ENCODE measurements around the gene THBS4. TPM values are rescaled to one million over a fixed set of nuclear protein-coding genes. Genes with fewer than 3 reads are reported as not detected.
"Not testable (repeated sequence)": the region's sequence is repeated elsewhere in the genome, so short reads cannot be mapped to it uniquely, and the experiment has no call there.

THBS4 gene
- total RNA-seq, 2 experiments from 2014 or later = 0.29 to 1.1 TPM

- DNase-seq = no peak
- H3K4me3 Mint-ChIP-seq = no peak overlapping the region
- peaks cover 8% of the 10 kb centered on the region for H3K9me3 Mint-ChIP-seq
- intact Hi-C loops (cut with micrococcal nuclease) = no loop called here
- peaks cover 15% of the 10 kb centered on the region for H3K36me3 Mint-ChIP-seq (ENCODE audit: low read depth)
- H3K4me1 Mint-ChIP-seq (ENCODE audit: low read depth) = peaks cover 13% of the 10 kb centered on the region
- H3K27me3 Mint-ChIP-seq (ENCODE audit: low read depth) = no peaks in the 10 kb centered on the region
- H3K27ac Mint-ChIP-seq = no peak overlapping the region
- CTCF ChIA-PET = interaction anchor here (0.6 to 0.8 kb wide), 2 partner anchors 44 to 129 kb away, joined by 3 read pairs; no protein-coding TSS in a partner anchor
These were observed 74.7 kb downstream of the THBS4 start for GRCh38 chr5:80109646-80110478.

DNA sequence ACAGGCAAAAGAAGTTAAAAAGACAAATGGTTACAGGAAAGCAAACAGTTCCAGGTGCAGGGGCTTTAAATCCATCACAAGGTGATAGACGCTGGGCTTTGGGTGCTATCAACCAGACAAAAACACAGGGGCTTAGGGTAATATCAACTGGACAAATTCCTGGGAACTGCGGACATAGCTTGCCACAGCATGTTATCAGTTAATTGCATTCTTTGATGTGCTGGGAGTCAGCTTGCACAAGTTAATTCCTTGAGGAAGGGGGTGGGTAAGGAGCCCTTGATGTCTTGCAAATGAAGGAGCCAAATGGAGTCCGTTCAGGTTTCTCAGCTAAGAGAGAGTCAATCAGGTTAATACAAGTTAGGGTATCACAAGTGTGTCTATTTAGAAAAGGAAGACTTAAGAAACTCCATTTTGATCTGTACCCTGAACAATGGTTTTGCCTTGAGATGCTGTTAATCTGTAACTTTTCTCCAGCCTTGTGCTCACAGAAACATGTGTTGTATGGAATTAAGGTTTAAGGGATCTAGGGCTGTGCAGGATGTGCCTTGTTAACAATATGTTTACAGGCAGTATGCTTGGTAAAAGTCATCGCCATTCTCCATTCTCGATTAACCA, 76.3 kb downstream of the THBS4 start:
- H3K9me3 Mint-ChIP-seq; CTCF ChIA-PET; intact Hi-C loops (cut with micrococcal nuclease); DNase-seq; H3K4me3 Mint-ChIP-seq; H3K27ac Mint-ChIP-seq; H3K27me3 Mint-ChIP-seq (ENCODE audit: low read depth): not testable (repeated sequence)
- Mint-ChIP-seq H3K36me3 (ENCODE audit: low read depth) (peaks cover 15% of the 10 kb centered on the region), H3K4me1 (ENCODE audit: low read depth) (peaks cover 19% of the 10 kb centered on the region)

GRCh38 chr5:80114860-80115259, 79.7 kb downstream of the THBS4 start:
- no peaks in the 10 kb centered on the region for H3K27me3 Mint-ChIP-seq (ENCODE audit: low read depth)
- H3K9me3 Mint-ChIP-seq = peaks cover 10% of the 10 kb centered on the region
- intact Hi-C loops (cut with micrococcal nuclease) = no loop called here
- peaks cover 37% of the 10 kb centered on the region for H3K4me1 Mint-ChIP-seq (ENCODE audit: low read depth)
- H3K27ac Mint-ChIP-seq = no peak overlapping the region
- H3K36me3 Mint-ChIP-seq (ENCODE audit: low read depth) = peaks cover 20% of the 10 kb centered on the region
- no peak overlapping the region for H3K4me3 Mint-ChIP-seq
- CTCF ChIA-PET = interaction anchor here (0.6 kb wide), 1 partner anchor 255 kb away, joined by 3 read pairs; no protein-coding TSS in a partner anchor
- no peak for DNase-seq

- CTCF ChIA-PET = interaction anchor here (0.6 to 1.1 kb wide), 2 partner anchors 22 to 25 kb away, joined by 3 read pairs; no protein-coding TSS in a partner anchor
- H3K27me3 Mint-ChIP-seq (ENCODE audit: low read depth) = no peaks in the 10 kb centered on the region
- H3K36me3 Mint-ChIP-seq (ENCODE audit: low read depth) = peaks cover 20% of the 10 kb centered on the region
- intact Hi-C loops (cut with micrococcal nuclease) = no loop called here
- DNase-seq = no peak
- no peak overlapping the region for H3K4me3 Mint-ChIP-seq
- peaks cover 34% of the 10 kb centered on the region for H3K4me1 Mint-ChIP-seq (ENCODE audit: low read depth)
- peaks cover 10% of the 10 kb centered on the region for H3K9me3 Mint-ChIP-seq
- no peak overlapping the region for H3K27ac Mint-ChIP-seq
These were observed 80.9 kb downstream of the THBS4 start for GRCh38 chr5:80116000-80116399.

DNA sequence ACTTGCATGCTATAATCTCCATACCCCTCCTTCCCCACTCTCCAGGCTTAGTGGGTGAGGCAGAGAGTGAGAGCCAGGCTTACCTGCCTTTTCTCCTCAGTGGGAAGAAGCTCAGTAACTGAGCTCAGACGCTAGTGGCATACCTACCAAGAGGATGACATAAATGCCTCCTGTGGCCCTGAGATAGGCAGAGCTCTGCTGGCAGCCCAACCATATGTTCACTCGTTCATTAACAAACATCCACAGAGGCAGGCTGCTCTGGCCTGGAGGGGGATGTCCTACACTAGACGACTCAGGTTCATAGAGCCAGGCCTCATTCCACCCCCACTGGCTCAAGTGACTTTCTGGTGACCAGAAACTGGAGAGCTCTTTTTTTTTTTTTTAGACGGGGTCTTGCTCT, 81.3 kb downstream of the THBS4 start:
- Mint-ChIP-seq H3K36me3 (ENCODE audit: low read depth) (peaks cover 18% of the 10 kb centered on the region), H3K27ac (no peak overlapping the region), H3K9me3 (peaks cover 10% of the 10 kb centered on the region), H3K27me3 (ENCODE audit: low read depth) (no peaks in the 10 kb centered on the region), H3K4me1 (ENCODE audit: low read depth) (peaks cover 34% of the 10 kb centered on the region), H3K4me3 (no peak overlapping the region)
- DNase-seq = no peak
- CTCF ChIA-PET = interaction anchor here (0.6 to 1.6 kb wide), 4 partner anchors 22 to 159 kb away, joined by 3 to 6 read pairs (median 4); no protein-coding TSS in a partner anchor
- intact Hi-C loops (cut with micrococcal nuclease) = no loop called here

- H3K27ac Mint-ChIP-seq = no peak overlapping the region
- H3K4me1 Mint-ChIP-seq (ENCODE audit: low read depth) = peaks cover 38% of the 10 kb centered on the region
- peaks cover 18% of the 10 kb centered on the region for H3K36me3 Mint-ChIP-seq (ENCODE audit: low read depth)
- H3K27me3 Mint-ChIP-seq (ENCODE audit: low read depth) = no peaks in the 10 kb centered on the region
- CTCF ChIA-PET = interaction anchor here (1.3 to 1.6 kb wide), 3 partner anchors 26 to 158 kb away, joined by 4 to 6 read pairs (median 5); no protein-coding TSS in a partner anchor
- no peak overlapping the region for H3K4me3 Mint-ChIP-seq
- peaks cover 10% of the 10 kb centered on the region for H3K9me3 Mint-ChIP-seq
- intact Hi-C loops (cut with micrococcal nuclease) = no loop called here
- no peak for DNase-seq
These were observed 82.3 kb downstream of the THBS4 start for GRCh38 chr5:80117446-80117845.

GRCh38 chr5:80119372-80119771, 84.2 kb downstream of the THBS4 start:
- H3K4me1 Mint-ChIP-seq (ENCODE audit: low read depth) = peaks cover 45% of the 10 kb centered on the region
- DNase-seq = no peak
- H3K27me3 Mint-ChIP-seq (ENCODE audit: low read depth) = no peaks in the 10 kb centered on the region
- H3K36me3 Mint-ChIP-seq (ENCODE audit: low read depth) = peaks cover 9% of the 10 kb centered on the region
- no peak overlapping the region for H3K4me3 Mint-ChIP-seq
- H3K9me3 Mint-ChIP-seq = peaks cover 3% of the 10 kb centered on the region
- CTCF ChIA-PET = interaction anchor here (1.1 to 1.8 kb wide), 4 partner anchors 13 to 36 kb away, joined by 3 to 9 read pairs (median 5); no protein-coding TSS in a partner anchor
- intact Hi-C loops (cut with micrococcal nuclease) = no loop called here
- H3K27ac Mint-ChIP-seq = no peak overlapping the region

- H3K36me3 Mint-ChIP-seq (ENCODE audit: low read depth) = peaks cover 4% of the 10 kb centered on the region
- no peaks in the 10 kb centered on the region for H3K27me3 Mint-ChIP-seq (ENCODE audit: low read depth)
- H3K4me1 Mint-ChIP-seq (ENCODE audit: low read depth) = peaks cover 46% of the 10 kb centered on the region
- H3K4me3 Mint-ChIP-seq = no peak overlapping the region
- H3K9me3 Mint-ChIP-seq = peaks cover 5% of the 10 kb centered on the region
- no peak for DNase-seq
- intact Hi-C loops (cut with micrococcal nuclease) = loop anchor here (10.0 kb wide), 1 partner anchor 882 kb away; no protein-coding TSS in a partner anchor
- CTCF ChIA-PET = interaction anchor here (0.8 to 3.0 kb wide), 2 partner anchors 31 to 46 kb away, joined by 3 to 12 read pairs; no protein-coding TSS in a partner anchor
- no peak overlapping the region for H3K27ac Mint-ChIP-seq
These were observed 87.4 kb downstream of the THBS4 start for GRCh38 chr5:80122579-80122978.

DNA sequence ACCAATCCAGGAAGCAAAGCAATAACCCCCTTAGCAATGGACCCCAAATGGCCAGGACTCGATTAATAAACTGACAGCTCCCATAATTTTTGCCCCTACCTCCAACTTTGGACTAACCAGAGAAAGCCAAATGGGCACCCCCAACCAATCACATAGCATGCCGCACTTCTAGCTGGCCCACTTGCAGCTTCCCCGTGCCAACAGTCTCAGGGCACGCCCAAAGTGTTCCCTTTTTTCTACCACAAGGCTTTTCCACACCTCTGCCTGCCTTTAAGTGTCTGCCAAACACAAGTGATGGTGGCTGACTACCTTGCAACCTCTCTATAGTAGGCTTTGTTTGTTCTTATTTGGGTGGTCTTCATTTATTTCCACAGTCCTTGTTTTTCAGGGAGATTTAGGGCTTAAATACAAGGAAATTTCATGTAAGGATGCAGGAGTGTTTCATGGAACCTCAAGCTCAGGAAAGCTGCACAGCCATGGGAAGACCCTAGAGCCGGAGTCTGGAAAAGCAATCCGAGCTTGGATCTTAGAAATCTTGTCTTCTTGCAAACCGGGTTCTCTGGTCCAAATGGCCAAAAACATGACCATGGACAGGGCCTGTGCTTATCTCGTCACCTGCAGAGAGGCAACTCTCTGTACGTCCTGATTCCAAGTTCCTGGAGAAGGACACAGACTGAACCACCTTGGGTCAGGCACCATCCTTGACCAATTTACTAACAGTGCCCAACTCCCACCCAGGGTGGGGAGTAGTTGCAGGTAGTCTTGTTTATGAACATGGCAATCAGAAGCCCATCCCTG, 89.2 kb downstream of the THBS4 start:
- peaks cover 3% of the 10 kb centered on the region for H3K9me3 Mint-ChIP-seq
- CTCF ChIA-PET = interaction anchor here (0.7 to 3.0 kb wide), 4 partner anchors 21 to 95 kb away, joined by 3 to 12 read pairs (median 3); no protein-coding TSS in a partner anchor
- no peak overlapping the region for H3K27ac Mint-ChIP-seq
- intact Hi-C loops (cut with micrococcal nuclease) = loop anchor here (10.0 kb wide), 1 partner anchor 880 kb away; no protein-coding TSS in a partner anchor
- peaks cover 42% of the 10 kb centered on the region for H3K4me1 Mint-ChIP-seq (ENCODE audit: low read depth)
- H3K4me3 Mint-ChIP-seq = no peak overlapping the region
- H3K27me3 Mint-ChIP-seq (ENCODE audit: low read depth) = no peaks in the 10 kb centered on the region
- peaks cover 1% of the 10 kb centered on the region for H3K36me3 Mint-ChIP-seq (ENCODE audit: low read depth)
- no peak for DNase-seq

- Mint-ChIP-seq H3K4me3 (peak overlapping the region; percentile 17), H3K9me3 (peaks cover 3% of the 10 kb centered on the region), H3K4me1 (ENCODE audit: low read depth) (peaks cover 42% of the 10 kb centered on the region), H3K27ac (peak overlapping the region; percentile 43), H3K36me3 (ENCODE audit: low read depth) (peaks cover 1% of the 10 kb centered on the region), H3K27me3 (ENCODE audit: low read depth) (no peaks in the 10 kb centered on the region)
- intact Hi-C loops (cut with micrococcal nuclease) = loop anchor here (1.0 to 10.0 kb wide), 2 partner anchors 131 to 880 kb away; partner anchors contain the start of gene SERINC5
- CTCF ChIA-PET = interaction anchor here (0.5 to 1.9 kb wide), 9 partner anchors 30 to 248 kb away, joined by 3 to 6 read pairs (median 4); no protein-coding TSS in a partner anchor
- no peak for DNase-seq
These were observed 90.1 kb downstream of the THBS4 start for GRCh38 chr5:80125022-80125961.
